Breast epithelium (tissue), 4 donors: ENCODE data around the gene HOXD9. TPM values are rescaled to one million over a fixed set of nuclear protein-coding genes. Genes with fewer than 3 reads are reported as not detected.

Experiments
- DNase-seq, 2 donors: peaks; one replicate each; pipeline ENCODE4 v3.0.0-alpha.2; 2019; ENCODE audit warnings: low spot score in 2 of 2
- H3K27ac ChIP-seq, 2 donors: fragments of 200-600 bp; sonication (generic) in 1 of 2; one replicate each; pipeline ENCODE4 v1.5.1; 2016 to 2019; ENCODE audit warnings: mild to moderate bottlenecking in 1 of 2
- H3K27me3 ChIP-seq, 2 donors: fragments of 200-600 bp; sonication (generic) in 1 of 2; one replicate each; pipeline versions ENCODE4 v1.5.1 to v1.6.0; 2017 to 2019; ENCODE audit warnings: control low read depth in 1 of 2, mild to moderate bottlenecking in 1 of 2
- H3K36me3 ChIP-seq: fragments of 200-600 bp; one replicate; pipeline ENCODE4 v1.5.1; 2019
- H3K4me1 ChIP-seq, 2 donors: fragments of 200-600 bp; sonication (generic); one replicate each; pipeline ENCODE4 v1.5.1; 2016 to 2019; ENCODE audit warnings: control low read depth in 1 of 2
- H3K4me3 ChIP-seq, 3 donors: fragments of 200-600 bp; sonication (generic); 1 replicate in 2 of 3; 2 replicates in 1 of 3; pipeline ENCODE4 v1.5.1; 2016 to 2019; ENCODE audit warnings: mild to moderate bottlenecking in 3 of 3, moderate library complexity in 2 of 3
- H3K9me3 ChIP-seq, 2 donors: fragments of 200-600 bp; sonication (generic) in 1 of 2; one replicate each; pipeline ENCODE4 v1.5.1; 2016 to 2019; ENCODE audit warnings: control low read depth in 1 of 2
- CTCF ChIP-seq, 3 donors: fragments of 450-650 bp; IDR thresholded peaks; one replicate each; pipeline ENCODE4 v1.5.1; 2016 to 2017; ENCODE audit warnings: antibody characterized with exemption in 3 of 3, mild to moderate bottlenecking in 3 of 3, moderate library complexity in 3 of 3
- POLR2A ChIP-seq: fragments of 450-650 bp; IDR thresholded peaks from one replicate; pipeline ENCODE4 v1.6.1; 2016; ENCODE audit warnings: antibody characterized with exemption, mild to moderate bottlenecking, moderate library complexity
- POLR2AphosphoS5 ChIP-seq, 3 donors: sonication (generic); formaldehyde crosslinking; IDR thresholded peaks; one replicate each; pipeline ENCODE4 v1.6.1; 2017; ENCODE audit warnings: antibody characterized with exemption in 3 of 3
- intact Hi-C: fragments of 100-400 bp; cut with DNase I; formaldehyde crosslinking; loops from one replicate; pipeline ENCODE4 v1.15.1; 2023; ENCODE audit warnings: low total_unique reads
- total RNA-seq, 3 donors: library from RNA; depleted of rRNA; stranded (reverse); fragments of >200 nt; gene quantifications; one replicate each; pipeline ENCODE4 v1.1.0, GENCODE V29; 2016

HOXD9 gene
- total RNA-seq, 3 donors from 2014 or later = 2.4 to 17.0 (median 2.8) TPM

GRCh38 chr2:176081376-176081836 is 41.1 kb upstream of the HOXD9 start:
- intact Hi-C loops = loop anchor here (10.0 kb wide), 1 partner anchor 397 kb away; no protein-coding TSS in a partner anchor
- peaks cover 6 to 98% of the 10 kb centered on the region in 2 donors for H3K27me3 ChIP-seq
- H3K27ac ChIP-seq = no peak overlapping the region
- no peaks in the 10 kb centered on the region for H3K4me1 ChIP-seq
- TF ChIP-seq POLR2AphosphoS5 (IDR thresholded peaks at IDR 0.05) (no peak), POLR2A (no peak), CTCF (IDR thresholded peaks at IDR 0.05) (no peak)
- DNase-seq = no peak
- H3K9me3 ChIP-seq = peaks cover 0 to 15% of the 10 kb centered on the region in 2 donors
- H3K36me3 ChIP-seq = no peaks in the 10 kb centered on the region
- no peak overlapping the region for H3K4me3 ChIP-seq

- no peaks in the 10 kb centered on the region for H3K4me1 ChIP-seq
- peaks cover 6 to 98% of the 10 kb centered on the region in 2 donors for H3K27me3 ChIP-seq
- TF ChIP-seq POLR2AphosphoS5 (IDR thresholded peaks at IDR 0.05) (no peak), CTCF (IDR thresholded peaks at IDR 0.05) (no peak), POLR2A (no peak)
- H3K27ac ChIP-seq = no peak overlapping the region
- H3K36me3 ChIP-seq = no peaks in the 10 kb centered on the region
- peak overlapping the region in 1 of 3 donors; percentile 22 for H3K4me3 ChIP-seq
- no peak for DNase-seq
- H3K9me3 ChIP-seq = peaks cover 0 to 15% of the 10 kb centered on the region in 2 donors
- intact Hi-C loops = loop anchor here (10.0 kb wide), 1 partner anchor 397 kb away; no protein-coding TSS in a partner anchor
Observed at GRCh38 chr2:176081837-176082524, 40.5 kb upstream of the HOXD9 start.

GRCh38 chr2:176082525-176082823 is 40.0 kb upstream of the HOXD9 start:
- Histone ChIP-seq H3K27me3 (peaks cover 6 to 98% of the 10 kb centered on the region in 2 donors), H3K4me1 (no peaks in the 10 kb centered on the region), H3K4me3 (no peak overlapping the region), H3K36me3 (no peaks in the 10 kb centered on the region), H3K27ac (no peak overlapping the region), H3K9me3 (peaks cover 0 to 15% of the 10 kb centered on the region in 2 donors)
- DNase-seq = no peak
- intact Hi-C loops = loop anchor here (10.0 kb wide), 1 partner anchor 398 kb away; no protein-coding TSS in a partner anchor
- no peak for TF ChIP-seq POLR2A
- TF ChIP-seq POLR2AphosphoS5 (IDR thresholded peaks at IDR 0.05) = no peak
- TF ChIP-seq CTCF (IDR thresholded peaks at IDR 0.05) = no peak

- TF ChIP-seq POLR2A = no peak
- TF ChIP-seq POLR2AphosphoS5 (IDR thresholded peaks at IDR 0.05) = no peak
- TF ChIP-seq CTCF (IDR thresholded peaks at IDR 0.05) = no peak
- Histone ChIP-seq H3K36me3 (no peaks in the 10 kb centered on the region), H3K27ac (no peak overlapping the region), H3K27me3 (peaks cover 6 to 98% of the 10 kb centered on the region in 2 donors), H3K4me3 (peak overlapping the region in 1 of 3 donors; percentile 29), H3K9me3 (peaks cover 0 to 15% of the 10 kb centered on the region in 2 donors), H3K4me1 (no peaks in the 10 kb centered on the region)
- intact Hi-C loops = loop anchor here (10.0 kb wide), 1 partner anchor 398 kb away; no protein-coding TSS in a partner anchor
- DNase-seq = no peak
Observed at GRCh38 chr2:176082824-176083751, 39.4 kb upstream of the HOXD9 start.
